H1 (cell line): ENCODE measurements around the gene FGFRL1. TPM values are rescaled to one million over a fixed set of nuclear protein-coding genes. Genes with fewer than 3 reads are reported as not detected.

Source experiments
- CTCF ChIA-PET: fragments of 300-600 bp; sonication (Branson Sonifier 250); formaldehyde crosslinking; loops from one replicate; lab custom pipeline; 2021; ENCODE audit not compliant: partially characterized antibody; lab: Charles Lee
- POLR2A ChIA-PET: fragments of 300-600 bp; sonication (Branson Sonifier 250); formaldehyde crosslinking; loops from one replicate; lab custom pipeline; 2021; ENCODE audit warnings: inconsistent platforms; ENCODE audit not compliant: partially characterized antibody; lab: Charles Lee
- DNase-seq, 2 experiments: peaks; one replicate each; pipeline versions ENCODE4 v3.0.0 to v3.0.0-alpha.2; 2010 to 2022; ENCODE audit warnings: low spot score in 2 of 2, low read depth in 1 of 2, mixed read lengths in 1 of 2
- FAIRE-seq: peaks from 2 replicates; lab custom pipeline; 2011; peaks lifted over from hg19 to GRCh38; lab: Jason Lieb, UNC
- H2AFZ ChIP-seq: 2 replicates; pipeline ENCODE4 v1.8.1; 2012; ENCODE audit warnings: low read length, inconsistent platforms
- H2AK5ac ChIP-seq: 2 replicates; pipeline ENCODE4 v1.6.1; 2013; ENCODE audit warnings: low read depth, low read length
- H2BK120ac ChIP-seq: replicated peaks from 2 replicates; pipeline ENCODE3; 2013; ENCODE audit warnings: low read depth, low read length, inconsistent platforms
- H2BK12ac ChIP-seq: 2 replicates; pipeline ENCODE4 v1.6.1; 2013; ENCODE audit warnings: low read depth, low read length
- H2BK15ac ChIP-seq: 2 replicates; pipeline ENCODE4 v1.6.1; 2013; ENCODE audit warnings: low read length
- H2BK20ac ChIP-seq: 2 replicates; pipeline ENCODE4 v1.6.1; 2013; ENCODE audit warnings: low read length
- H2BK5ac ChIP-seq: 2 replicates; pipeline ENCODE4 v1.6.1; 2013; ENCODE audit warnings: low read depth, low read length
- H3K14ac ChIP-seq: 2 replicates; pipeline ENCODE4 v1.6.1; 2013; ENCODE audit warnings: inconsistent platforms; ENCODE audit not compliant: insufficient read length
- H3K18ac ChIP-seq: 2 replicates; pipeline ENCODE4 v1.6.1; 2013; ENCODE audit warnings: low read length; ENCODE audit errors: extremely low read depth
- H3K23ac ChIP-seq: 2 replicates; pipeline ENCODE4 v1.6.1; 2013; ENCODE audit warnings: inconsistent platforms; ENCODE audit not compliant: insufficient read length
- H3K23me2 ChIP-seq: 2 replicates; pipeline ENCODE4 v1.6.1; 2013; ENCODE audit warnings: low read depth, low read length
- H3K27ac ChIP-seq: 2 replicates; pipeline ENCODE4 v1.6.1; 2011; ENCODE audit warnings: low read depth, low read length, inconsistent platforms
- H3K27me3 ChIP-seq, 4 experiments: replicated peaks in 1 of 4; 1 replicate in 1 of 4; 2 replicates in 3 of 4; pipeline versions ENCODE4 v1.6.1 to v1.8.1; 2011 to 2013; ENCODE audit warnings: low read length in 3 of 4, mild to moderate bottlenecking in 3 of 4, inconsistent platforms in 2 of 4, mixed read lengths in 2 of 4, moderate library complexity in 1 of 4; ENCODE audit not compliant: control insufficient read depth in 3 of 4, insufficient read depth in 3 of 4; ENCODE audit errors: extremely low read depth in 1 of 4
- H3K36me3 ChIP-seq, 4 experiments: 2 replicates each; pipeline versions ENCODE4 v1.6.1 to v1.8.1; 2011 to 2013; ENCODE audit warnings: mild to moderate bottlenecking in 4 of 4, low read length in 3 of 4, moderate library complexity in 2 of 4, control low read depth in 1 of 4, inconsistent platforms in 1 of 4; ENCODE audit not compliant: insufficient read depth in 4 of 4, control insufficient read depth in 2 of 4
- H3K4ac ChIP-seq: replicated peaks from 2 replicates; pipeline ENCODE3; 2013; ENCODE audit warnings: low read length, low read depth, mixed read lengths, inconsistent platforms; ENCODE audit not compliant: insufficient read length
- H3K4me1 ChIP-seq, 4 experiments: replicated peaks in 1 of 4; 1 replicate in 1 of 4; 2 replicates in 3 of 4; pipeline versions ENCODE4 v1.6.1 to v1.8.1; 2011 to 2013; ENCODE audit warnings: low read length in 3 of 4, inconsistent platforms in 2 of 4, mixed read lengths in 1 of 4; ENCODE audit not compliant: insufficient read depth in 4 of 4, control insufficient read depth in 3 of 4
- H3K4me2 ChIP-seq, 2 experiments: 2 replicates each; pipeline versions ENCODE4 v1.6.1 to v1.8.1; 2011 to 2013; ENCODE audit warnings: low read depth in 2 of 2, low read length in 2 of 2, control low read depth in 1 of 2, inconsistent platforms in 1 of 2, mild to moderate bottlenecking in 1 of 2; ENCODE audit not compliant: insufficient read depth in 1 of 2
- H3K4me3 ChIP-seq, 4 experiments: fragments of 200-600, 300-600 bp in 1 of 4; sonication (generic), shearing (Covaris generic), sonication (Bioruptor Twin) in 1 of 4; 2 replicates each; pipeline versions ENCODE4 v1.5.1 to v1.8.1; 2011 to 2016; ENCODE audit warnings: low read length in 4 of 4, low read depth in 3 of 4, control low read depth in 2 of 4, inconsistent platforms in 2 of 4, mild to moderate bottlenecking in 2 of 4, mixed read lengths in 1 of 4, moderate library complexity in 1 of 4; ENCODE audit not compliant: insufficient read depth in 2 of 4; ENCODE audit errors: extremely low read depth in 1 of 4
- H3K56ac ChIP-seq: replicated peaks from 2 replicates; pipeline ENCODE3; 2013; ENCODE audit warnings: low read depth, mild to moderate bottlenecking, mixed read lengths, low read length, inconsistent platforms; ENCODE audit not compliant: insufficient read length
- H3K79me1 ChIP-seq: 2 replicates; pipeline ENCODE4 v1.6.1; 2013; ENCODE audit warnings: low read depth, low read length, control low read depth
- H3K79me2 ChIP-seq, 2 experiments: 2 replicates each; pipeline versions ENCODE4 v1.6.1 to v1.8.1; 2012 to 2013; ENCODE audit warnings: low read length in 2 of 2, mild to moderate bottlenecking in 2 of 2, inconsistent platforms in 1 of 2; ENCODE audit not compliant: insufficient read depth in 2 of 2, control insufficient read depth in 1 of 2
- H3K9ac ChIP-seq, 4 experiments: replicated peaks in 1 of 4; 1 replicate in 1 of 4; 2 replicates in 3 of 4; pipeline versions ENCODE4 v1.6.1 to v1.8.1; 2011 to 2013; ENCODE audit warnings: low read depth in 3 of 4, low read length in 3 of 4, control low read depth in 2 of 4, mild to moderate bottlenecking in 2 of 4, moderate library complexity in 2 of 4, inconsistent platforms in 1 of 4; ENCODE audit errors: extremely low read depth in 1 of 4
- H3K9me3 ChIP-seq, 2 experiments: 2 replicates each; pipeline versions ENCODE4 v1.6.1 to v1.8.1; 2012 to 2013; ENCODE audit warnings: mild to moderate bottlenecking in 2 of 2, moderate library complexity in 2 of 2, control low read depth in 1 of 2, inconsistent platforms in 1 of 2, low read depth in 1 of 2, low read length in 1 of 2, mixed read lengths in 1 of 2; ENCODE audit not compliant: insufficient read depth in 2 of 2
- H4K20me1 ChIP-seq, 2 experiments: replicated peaks in 1 of 2; 2 replicates each; pipeline versions ENCODE3 to v1.8.1; 2011 to 2013; ENCODE audit warnings: inconsistent platforms in 2 of 2, low read length in 2 of 2, mild to moderate bottlenecking in 1 of 2; ENCODE audit not compliant: insufficient read depth in 2 of 2, control insufficient read depth in 1 of 2
- H4K5ac ChIP-seq: 2 replicates; pipeline ENCODE4 v1.6.1; 2013; ENCODE audit warnings: low read length, low read depth, mixed read lengths, inconsistent platforms; ENCODE audit not compliant: insufficient read length
- H4K8ac ChIP-seq: 2 replicates; pipeline ENCODE4 v1.8.0; 2013; ENCODE audit warnings: mild to moderate bottlenecking, moderate library complexity, low read length, inconsistent platforms; ENCODE audit not compliant: insufficient read depth; ENCODE audit errors: extremely low read depth
- H4K91ac ChIP-seq: replicated peaks from 2 replicates; pipeline ENCODE3; 2013; ENCODE audit warnings: low read length, mixed read lengths, inconsistent platforms; ENCODE audit not compliant: insufficient read length
- CEBPB ChIP-seq: IDR thresholded peaks from 2 replicates; pipeline ENCODE4 v1.6.1; 2012; ENCODE audit warnings: low read depth, low read length
- EZH2 ChIP-seq: fragments of 200-600 bp; sonication (generic); IDR thresholded peaks from 2 replicates; pipeline ENCODE4 v1.7.1; 2012; ENCODE audit warnings: low read depth, mild to moderate bottlenecking, moderate library complexity, low read length, inconsistent platforms; ENCODE audit not compliant: severe bottlenecking
- GABPA ChIP-seq: IDR thresholded peaks from 2 replicates; pipeline ENCODE4 v1.6.1; 2011; ENCODE audit warnings: mild to moderate bottlenecking, low read length, moderate library complexity, borderline replicate concordance; ENCODE audit not compliant: insufficient read depth
- KDM1A ChIP-seq: fragments of 200-600, 300-600 bp; sonication (generic); IDR thresholded peaks from 2 replicates; pipeline ENCODE4 v1.7.1; 2016; ENCODE audit warnings: mild to moderate bottlenecking, low read length, borderline replicate concordance
- NRF1 ChIP-seq: IDR thresholded peaks from 2 replicates; pipeline ENCODE4 v1.6.1; 2011; ENCODE audit warnings: mild to moderate bottlenecking, low read depth, low read length, improper control_type of control experiment
- RXRA ChIP-seq: IDR thresholded peaks from 2 replicates; pipeline ENCODE4 v1.6.1; 2011; ENCODE audit warnings: low read depth, mild to moderate bottlenecking, low read length, moderate library complexity; ENCODE audit not compliant: insufficient read depth
- TCF12 ChIP-seq: IDR thresholded peaks from 2 replicates; pipeline ENCODE4 v1.6.1; 2011; ENCODE audit warnings: low read depth, mild to moderate bottlenecking, low read length
- WGBS, 2 experiments: shearing (Covaris generic) in 1 of 2; methylation state at CpG; one replicate each; pipeline versions ENCODE4 v1.1.6 to v1.1.7; 2013 to 2015; ENCODE audit warnings: low lambda C conversion rate in 2 of 2, mixed read lengths in 2 of 2, inconsistent platforms in 1 of 2, low coverage in 1 of 2, missing lambda C conversion rate in 1 of 2; ENCODE audit not compliant: insufficient replicate concordance in 2 of 2, insufficient coverage in 1 of 2, insufficient read length in 1 of 2; ENCODE audit errors: extremely low coverage in 1 of 2, missing lambda C conversion rate in 1 of 2; 5-methylcytosine and 5-hydroxymethylcytosine counted together
- polyA plus RNA-seq, 7 experiments: library from polyadenylated mRNA; depleted of rRNA in 3 of 7; stranded (reverse) in 5 of 7; unstranded in 2 of 7; fragments of >200 nt in 5 of 7; fragments of 200-250 nt in 2 of 7; gene quantifications; 1 replicate in 5 of 7; 2 replicates in 1 of 7; 4 replicates in 1 of 7; pipeline versions ENCODE4 v1.2.1 to v1.2.3, GENCODE V29; 2011 to 2013; ENCODE audit warnings: missing spikeins in 2 of 7, mixed read lengths in 2 of 7
- total RNA-seq: library from RNA; stranded (reverse); fragmentation: NEBNext Ultra II Directional; extraction: Animal tissue kit (Norgen Biotek cat#: 25700); gene quantifications from 2 replicates; pipeline ENCODE4 v1.2.1, GENCODE V29; 2021

The FGFRL1 gene
- total and polyA plus RNA-seq, 2 of the 8 experiments (the other 6 are each of a cell fraction or from before 2014, with no cell fraction given): 18.9 to 34.6 TPM

- H3K27me3 ChIP-seq: peaks cover 45 to 73% (median 69%) of the 10 kb centered on the region in 4 experiments
- POLR2A ChIA-PET: interaction anchor here (0.6 kb wide), 1 partner anchor 529 kb away, joined by 3 read pairs; no protein-coding TSS in a partner anchor
- CTCF ChIA-PET: interaction anchor here (0.7 to 1.3 kb wide), 6 partner anchors 9 to 263 kb away, joined by 3 to 4 read pairs (median 3); no protein-coding TSS in a partner anchor
Observed at GRCh38 chr4:998096-998691, 13.2 kb upstream of the FGFRL1 start.

More at GRCh38 chr4:998096-998691, 13.2 kb upstream of the FGFRL1 start:
- H2BK5ac ChIP-seq: no peak overlapping the region
- H3K4me2 ChIP-seq: peak overlapping the region in 1 of 2 experiments; percentile 38; a peak in 1 of 4 replicates
- H3K4me3 ChIP-seq: peak overlapping the region in 1 of 4 experiments; percentile 60; a peak in 1 of 8 replicates
- no peaks in the 10 kb centered on the region for H3K79me2 ChIP-seq
- H4K91ac ChIP-seq: no peak overlapping the region
- no peak overlapping the region for H3K9ac ChIP-seq
- no peak overlapping the region for H3K4ac ChIP-seq
- H4K5ac ChIP-seq: no peak overlapping the region
- DNase-seq (no peak), FAIRE-seq (no peak)
- peaks cover 2 to 24% of the 10 kb centered on the region in 2 experiments for H4K20me1 ChIP-seq
- H3K9me3 ChIP-seq: no peaks in the 10 kb centered on the region
- H3K36me3 ChIP-seq: no peaks in the 10 kb centered on the region
- H2BK120ac ChIP-seq: no peak overlapping the region
- peaks cover 0 to 6% (median 4%) of the 10 kb centered on the region in 4 experiments; a peak in 5 of 7 replicates for H3K4me1 ChIP-seq
- peak overlapping the region; percentile 2; the same call in 1 of the 2 replicates for H2AK5ac ChIP-seq
- WGBS, 2 experiments: 75% methylated on average over 9 of the region's 12 CpGs; no CpG with 5 or more reads in 1 of the 2 experiments
- no peak overlapping the region for H3K18ac ChIP-seq
- no peak overlapping the region for H3K27ac ChIP-seq
- H3K79me1 ChIP-seq: no peaks in the 10 kb centered on the region
- H2AFZ ChIP-seq: no peak overlapping the region
- TF ChIP-seq EZH2 (no peak), CEBPB (no peak), NRF1 (no peak), KDM1A (no peak), RXRA (no peak), GABPA (no peak), TCF12 (no peak)
- H3K56ac ChIP-seq: no peak overlapping the region
- no peak overlapping the region for H2BK12ac ChIP-seq
- no peak overlapping the region for H4K8ac ChIP-seq
- H2BK15ac ChIP-seq: no peak overlapping the region
- H3K23ac ChIP-seq: no peak overlapping the region
- peaks cover 8% of the 10 kb centered on the region; the same call in 1 of the 2 replicates for H3K23me2 ChIP-seq
- no peak overlapping the region for H2BK20ac ChIP-seq
- H3K14ac ChIP-seq: no peak overlapping the region
